NB4 (cell line): Measurements from ENCODE around the gene LAMA4.
A peak's percentile ranks its signal among the peaks of the same experiment; 100 is the strongest.

Experiments
- DNase-seq: peaks from one replicate; pipeline ENCODE4 v3.0.0; 2010; ENCODE audit warnings: low read depth
- H3K4me3 ChIP-seq: one replicate; pipeline ENCODE4 v1.5.1; 2011; ENCODE audit warnings: mild to moderate bottlenecking, low read depth, low read length, moderate library complexity
- MYC ChIP-seq: IDR thresholded peaks from 2 replicates; pipeline ENCODE4 v1.6.1; 2011; ENCODE audit warnings: low read depth, low read length
- POLR2A ChIP-seq: IDR thresholded peaks from 2 replicates; pipeline ENCODE4 v1.6.1; 2011; ENCODE audit warnings: mild to moderate bottlenecking; ENCODE audit not compliant: insufficient read length; ENCODE audit errors: extremely low read depth
- TF ChIP-seq, protein P1 (sequence below): IDR thresholded peaks from 2 replicates; pipeline ENCODE4 v1.6.1; 2011; ENCODE audit warnings: low read depth, low read length
- TF ChIP-seq, protein P2 (sequence below): IDR thresholded peaks from one replicate; pipeline ENCODE4 v1.5.1; 2012; ENCODE audit warnings: low read depth, low read length

LAMA4 gene

DNA sequence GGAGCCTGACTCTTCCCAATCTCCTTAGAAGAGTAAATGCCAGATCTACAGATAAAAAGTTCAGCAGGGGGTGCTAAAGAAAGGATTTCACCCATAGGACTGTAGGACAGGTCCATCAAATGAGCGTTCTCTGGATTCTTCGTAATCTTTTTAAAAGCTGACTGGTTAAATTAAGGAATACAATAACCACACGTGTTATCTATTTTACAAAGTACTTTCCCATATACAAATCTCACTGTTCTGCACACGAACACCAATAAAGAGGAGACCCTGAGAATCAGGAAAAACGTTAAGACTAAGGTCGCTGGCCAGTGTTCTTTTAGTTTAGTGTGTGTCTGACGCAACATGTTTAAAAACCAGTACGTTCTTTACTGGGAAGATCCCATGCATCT is 167.6 kb downstream of the LAMA4 start:
- H3K4me3 ChIP-seq: peak overlapping the region; percentile 97
- peak; percentile 69 for DNase-seq
- TF ChIP-seq, protein P1, sequence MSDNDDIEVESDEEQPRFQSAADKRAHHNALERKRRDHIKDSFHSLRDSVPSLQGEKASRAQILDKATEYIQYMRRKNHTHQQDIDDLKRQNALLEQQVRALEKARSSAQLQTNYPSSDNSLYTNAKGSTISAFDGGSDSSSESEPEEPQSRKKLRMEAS: no peak
- TF ChIP-seq POLR2A (no peak), MYC (peak; percentile 7; the same call in 1 of the 2 replicates)
- TF ChIP-seq, protein P2, sequence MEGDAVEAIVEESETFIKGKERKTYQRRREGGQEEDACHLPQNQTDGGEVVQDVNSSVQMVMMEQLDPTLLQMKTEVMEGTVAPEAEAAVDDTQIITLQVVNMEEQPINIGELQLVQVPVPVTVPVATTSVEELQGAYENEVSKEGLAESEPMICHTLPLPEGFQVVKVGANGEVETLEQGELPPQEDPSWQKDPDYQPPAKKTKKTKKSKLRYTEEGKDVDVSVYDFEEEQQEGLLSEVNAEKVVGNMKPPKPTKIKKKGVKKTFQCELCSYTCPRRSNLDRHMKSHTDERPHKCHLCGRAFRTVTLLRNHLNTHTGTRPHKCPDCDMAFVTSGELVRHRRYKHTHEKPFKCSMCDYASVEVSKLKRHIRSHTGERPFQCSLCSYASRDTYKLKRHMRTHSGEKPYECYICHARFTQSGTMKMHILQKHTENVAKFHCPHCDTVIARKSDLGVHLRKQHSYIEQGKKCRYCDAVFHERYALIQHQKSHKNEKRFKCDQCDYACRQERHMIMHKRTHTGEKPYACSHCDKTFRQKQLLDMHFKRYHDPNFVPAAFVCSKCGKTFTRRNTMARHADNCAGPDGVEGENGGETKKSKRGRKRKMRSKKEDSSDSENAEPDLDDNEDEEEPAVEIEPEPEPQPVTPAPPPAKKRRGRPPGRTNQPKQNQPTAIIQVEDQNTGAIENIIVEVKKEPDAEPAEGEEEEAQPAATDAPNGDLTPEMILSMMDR: peak; percentile 34

DNA sequence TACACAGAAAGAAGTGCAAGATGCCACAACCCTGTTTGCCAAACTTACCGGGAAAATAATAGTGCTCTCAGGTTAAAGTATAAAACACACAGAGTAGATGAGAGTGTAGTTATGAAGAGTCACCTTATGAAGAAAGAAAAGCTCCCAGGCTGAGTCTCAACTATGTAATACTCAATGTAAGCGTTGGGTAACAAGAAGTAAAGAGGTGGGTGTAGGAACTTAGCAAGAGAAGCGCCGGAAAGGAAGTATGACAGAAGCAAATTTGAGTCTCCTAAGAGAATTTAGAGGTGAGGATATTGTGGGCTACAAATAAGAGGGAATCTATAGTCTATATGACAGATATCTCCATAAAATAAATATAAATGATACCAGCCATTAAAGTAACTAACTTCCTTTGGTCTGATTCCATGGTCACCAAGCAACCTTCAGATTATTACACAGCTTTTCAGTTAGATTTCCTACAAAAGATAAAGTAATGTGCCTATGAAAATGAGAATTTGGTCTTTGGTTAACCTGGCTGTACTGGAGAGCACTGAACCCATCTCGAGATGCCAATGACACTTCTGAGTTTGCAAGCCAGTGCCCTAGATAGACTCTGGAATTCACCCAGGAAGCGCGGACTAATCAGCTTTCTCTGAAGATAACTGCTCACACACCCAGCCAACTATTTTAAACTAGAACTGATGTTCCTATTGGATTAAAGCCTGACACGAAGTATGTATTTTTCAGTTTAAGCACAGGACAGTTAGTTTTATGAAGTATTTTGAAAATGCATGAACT is 168.9 kb downstream of the LAMA4 start:
- TF ChIP-seq, protein P1: no peak
- TF ChIP-seq, protein P2: no peak
- no peak for TF ChIP-seq MYC
- no peak for TF ChIP-seq POLR2A
- DNase-seq: no peak
- H3K4me3 ChIP-seq: no peak overlapping the region

DNA sequence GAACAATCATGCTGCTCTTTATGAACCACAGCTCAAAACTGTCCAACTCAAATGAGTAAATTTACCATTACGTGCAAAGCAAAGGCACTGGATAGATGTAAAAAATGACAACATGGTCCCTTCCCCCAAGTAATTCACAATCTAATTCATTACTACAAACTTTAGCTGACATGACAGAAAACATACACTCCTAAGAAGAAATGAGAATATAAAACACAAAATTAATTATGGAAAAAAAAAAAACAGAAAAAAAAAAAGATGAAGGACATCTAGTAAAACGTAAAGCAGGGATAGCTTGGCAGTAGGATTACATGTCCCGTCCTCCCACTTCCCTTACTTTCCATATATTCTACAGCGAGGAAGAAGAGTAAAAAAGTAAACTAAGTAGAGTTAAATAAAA is 172.8 kb downstream of the LAMA4 start:
- no peak for DNase-seq
- no peak overlapping the region for H3K4me3 ChIP-seq
- TF ChIP-seq, protein P1: no peak
- no peak for TF ChIP-seq MYC
- no peak for TF ChIP-seq POLR2A

DNA sequence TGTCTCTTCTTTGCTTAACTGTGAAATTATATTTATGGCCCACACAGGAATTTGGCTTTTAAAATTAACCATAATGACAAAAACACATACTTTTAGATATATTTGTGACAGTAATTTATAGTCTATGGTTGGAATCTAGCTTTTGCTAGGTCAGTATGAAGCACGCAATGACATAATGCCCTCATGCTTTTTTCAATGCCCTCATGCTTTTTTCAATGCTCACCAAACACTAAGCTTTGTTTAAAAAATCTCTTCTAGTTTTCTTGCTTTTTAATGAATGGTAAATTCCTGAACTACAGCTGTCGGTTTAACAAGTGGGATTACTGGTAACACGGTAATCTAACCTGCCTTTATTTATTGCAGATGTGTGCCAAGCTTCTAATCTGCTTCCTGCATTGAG is 187.8 kb downstream of the LAMA4 start:
- no peak for DNase-seq
- no peak overlapping the region for H3K4me3 ChIP-seq
- TF ChIP-seq POLR2A (no peak), MYC (no peak)
- TF ChIP-seq, protein P2: no peak
- TF ChIP-seq, protein P1: no peak

DNA sequence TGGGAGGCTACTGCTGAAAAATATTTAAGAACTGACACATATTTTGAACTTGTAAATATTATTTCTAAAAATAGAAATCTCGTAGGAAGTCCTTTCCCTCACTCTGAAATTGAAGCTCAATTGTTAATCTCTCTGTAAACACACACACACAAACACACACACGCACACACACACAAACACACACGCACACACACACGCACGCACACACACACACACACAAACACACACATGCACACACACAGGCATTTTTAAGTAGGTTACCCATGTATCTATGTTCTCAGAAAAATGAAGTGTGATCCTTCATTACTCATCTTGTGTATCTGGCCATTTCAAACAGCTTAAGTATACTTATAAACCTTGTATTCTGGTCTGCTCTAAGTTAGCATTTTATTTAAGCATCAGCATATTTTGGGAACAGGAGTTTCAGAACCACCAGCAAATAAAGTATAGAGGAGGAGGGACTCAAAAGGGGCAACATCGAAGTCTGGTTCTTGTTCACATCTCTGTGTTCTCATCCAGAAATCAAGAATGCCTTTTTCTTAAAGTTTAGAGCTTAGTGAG is 188.9 kb downstream of the LAMA4 start:
- TF ChIP-seq, protein P1: no peak
- TF ChIP-seq, protein P2: no peak
- TF ChIP-seq POLR2A: no peak
- no peak for TF ChIP-seq MYC
- no peak for DNase-seq

DNA sequence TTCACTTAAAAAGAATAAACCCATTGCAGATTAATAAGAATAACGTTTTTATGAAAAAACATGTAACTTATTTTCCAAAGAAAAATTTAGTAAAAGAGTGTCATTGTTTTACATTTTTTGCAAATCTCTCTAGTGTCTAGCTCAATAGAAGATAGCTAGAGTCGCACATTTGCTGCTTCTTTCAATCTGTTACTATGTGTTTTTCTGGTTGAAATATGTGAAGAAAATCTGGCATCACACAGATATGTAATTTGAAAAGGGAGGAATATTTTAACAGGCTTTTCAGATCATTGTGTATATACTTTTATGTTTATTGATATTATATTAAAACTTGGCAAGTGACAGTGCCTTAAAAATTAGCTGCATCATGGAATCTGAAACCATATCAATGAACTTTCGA is 191.4 kb downstream of the LAMA4 start:
- TF ChIP-seq, protein P2: no peak
- TF ChIP-seq MYC (no peak), POLR2A (no peak)
- TF ChIP-seq, protein P1: no peak
- H3K4me3 ChIP-seq: no peak overlapping the region
- no peak for DNase-seq

More for the DNA sequence above, 188.9 kb downstream of the LAMA4 start:
- H3K4me3 ChIP-seq: no peak overlapping the region
